Measurements from ENCODE around the gene LHFPL2. TPM values are rescaled to one million over a fixed set of nuclear protein-coding genes. Genes with fewer than 3 reads are reported as not detected.

Gene LHFPL2
- total and polyA plus RNA-seq, 2 experiments from 2014 or later = 10.6 to 50.8 TPM

DNA sequence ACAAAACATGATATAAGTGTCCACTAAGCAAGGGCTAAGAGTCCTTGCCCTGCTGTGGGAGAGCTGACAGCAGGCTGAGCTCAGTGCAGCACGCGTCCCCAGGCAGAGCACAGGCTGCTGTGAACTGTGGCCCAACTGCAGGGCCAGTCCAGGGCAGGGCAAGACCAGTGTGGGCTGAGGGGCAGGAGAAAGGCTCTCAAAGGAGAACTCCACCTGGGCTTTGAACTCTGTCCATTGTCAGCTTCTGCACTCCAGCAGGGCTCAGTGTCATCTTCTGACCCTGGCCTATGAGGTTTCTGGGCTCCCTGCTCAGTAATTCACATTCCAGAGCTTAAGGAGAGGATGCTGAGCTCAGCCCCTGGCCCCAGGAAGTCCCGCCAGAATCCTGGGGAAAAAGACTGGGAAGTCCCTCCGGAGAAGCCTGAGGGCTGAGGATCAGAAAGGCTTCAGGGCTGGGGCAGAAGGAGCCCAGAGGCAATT is 37.4 kb downstream of the LHFPL2 start:
- Mint-ChIP-seq H3K9me3 (no peaks in the 10 kb centered on the region), H3K36me3 (ENCODE audit: low read depth) (peaks cover 29% of the 10 kb centered on the region; the same call in 2 of the 3 replicates), H3K27me3 (ENCODE audit: insufficient read depth, low read depth, poor library complexity) (peaks cover 3% of the 10 kb centered on the region), H3K27ac (peak overlapping the region; percentile 91), H3K4me3 (peak overlapping the region; percentile 41; the same call in 2 of the 3 replicates), H3K4me1 (peaks cover 30% of the 10 kb centered on the region)
- peak; percentile 98 for TF ChIP-seq ZNF462 (CRISPR knock-in tag; IDR thresholded peaks at IDR 0.05)
- no peak for TF ChIP-seq ZNF114 (CRISPR knock-in tag; IDR thresholded peaks at IDR 0.05)
- TF ChIP-seq EZH2 (IDR thresholded peaks at IDR 0.05; ENCODE audit: low read depth, unreplicated experiment) = no peak
- TF ChIP-seq, protein P1, sequence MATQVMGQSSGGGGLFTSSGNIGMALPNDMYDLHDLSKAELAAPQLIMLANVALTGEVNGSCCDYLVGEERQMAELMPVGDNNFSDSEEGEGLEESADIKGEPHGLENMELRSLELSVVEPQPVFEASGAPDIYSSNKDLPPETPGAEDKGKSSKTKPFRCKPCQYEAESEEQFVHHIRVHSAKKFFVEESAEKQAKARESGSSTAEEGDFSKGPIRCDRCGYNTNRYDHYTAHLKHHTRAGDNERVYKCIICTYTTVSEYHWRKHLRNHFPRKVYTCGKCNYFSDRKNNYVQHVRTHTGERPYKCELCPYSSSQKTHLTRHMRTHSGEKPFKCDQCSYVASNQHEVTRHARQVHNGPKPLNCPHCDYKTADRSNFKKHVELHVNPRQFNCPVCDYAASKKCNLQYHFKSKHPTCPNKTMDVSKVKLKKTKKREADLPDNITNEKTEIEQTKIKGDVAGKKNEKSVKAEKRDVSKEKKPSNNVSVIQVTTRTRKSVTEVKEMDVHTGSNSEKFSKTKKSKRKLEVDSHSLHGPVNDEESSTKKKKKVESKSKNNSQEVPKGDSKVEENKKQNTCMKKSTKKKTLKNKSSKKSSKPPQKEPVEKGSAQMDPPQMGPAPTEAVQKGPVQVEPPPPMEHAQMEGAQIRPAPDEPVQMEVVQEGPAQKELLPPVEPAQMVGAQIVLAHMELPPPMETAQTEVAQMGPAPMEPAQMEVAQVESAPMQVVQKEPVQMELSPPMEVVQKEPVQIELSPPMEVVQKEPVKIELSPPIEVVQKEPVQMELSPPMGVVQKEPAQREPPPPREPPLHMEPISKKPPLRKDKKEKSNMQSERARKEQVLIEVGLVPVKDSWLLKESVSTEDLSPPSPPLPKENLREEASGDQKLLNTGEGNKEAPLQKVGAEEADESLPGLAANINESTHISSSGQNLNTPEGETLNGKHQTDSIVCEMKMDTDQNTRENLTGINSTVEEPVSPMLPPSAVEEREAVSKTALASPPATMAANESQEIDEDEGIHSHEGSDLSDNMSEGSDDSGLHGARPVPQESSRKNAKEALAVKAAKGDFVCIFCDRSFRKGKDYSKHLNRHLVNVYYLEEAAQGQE (IDR thresholded peaks at IDR 0.05; ENCODE audit: unreplicated experiment) = no peak
- peak; percentile 23; the same call in 1 of the 2 replicates for TF ChIP-seq CREB1 (CRISPR knock-in tag; IDR thresholded peaks at IDR 0.05; ENCODE audit: low read depth)
- Histone ChIP-seq H3K27me3 (ENCODE audit: insufficient read depth) (no peaks in the 10 kb centered on the region), H2AFZ (no peak overlapping the region), H3K79me2 (replicated peaks; ENCODE audit: insufficient read depth) (peaks cover 84% of the 10 kb centered on the region), H3K4me3 (no peak overlapping the region), H4K20me1 (replicated peaks; ENCODE audit: insufficient read depth) (peaks cover 19% of the 10 kb centered on the region), H3K9me2 (ENCODE audit: insufficient read depth) (no peaks in the 10 kb centered on the region), H3F3A (replicated peaks; ENCODE audit: low read depth) (no peaks in the 10 kb centered on the region), H3K4me2 (0 out of 2 replicates have a peak overlapping the region, but pooled peaks have one; percentile 31), H3K27ac (ENCODE audit: low read depth) (peak overlapping the region; percentile 35; the same call in 1 of the 2 replicates), H3K4me1 (ENCODE audit: insufficient read depth) (peaks cover 21% of the 10 kb centered on the region; the same call in 1 of the 2 replicates), H3K36me3 (ENCODE audit: insufficient read depth) (no peaks in the 10 kb centered on the region)
- peak; percentile 94 for ATAC-seq
- DNase-seq (ENCODE audit: low spot score) = peak; percentile 67
